ENCODE measurements around the gene AUTS2. TPM values are rescaled to one million over a fixed set of nuclear protein-coding genes. Genes with fewer than 3 reads are reported as not detected.

AUTS2 gene
- polyA plus RNA-seq, 6 donors from 2014 or later, result 8.8 to 28.0 (median 20.9) TPM

GRCh38 chr7:69657331-69657730 lies 59.1 kb downstream of the AUTS2 start:
- Mint-ChIP-seq H3K4me3 (no peak overlapping the region), H3K9me3 (no peaks in the 10 kb centered on the region), H3K4me1 (peaks cover 12 to 29% (median 14%) of the 10 kb centered on the region in 3 donors), H3K27ac (peak overlapping the region in 1 of 6 donors; percentile 76), H3K27me3 (no peaks in the 10 kb centered on the region), H3K36me3 (no peaks in the 10 kb centered on the region)
- ATAC-seq (ENCODE audit: low read depth in 2 of 2) (no peak), DNase-seq (no peak)

- Mint-ChIP-seq H3K4me3 (no peak overlapping the region), H3K36me3 (no peaks in the 10 kb centered on the region), H3K4me1 (peaks cover 12 to 28% (median 14%) of the 10 kb centered on the region in 3 donors), H3K27me3 (no peaks in the 10 kb centered on the region), H3K9me3 (no peaks in the 10 kb centered on the region), H3K27ac (peak overlapping the region in 1 of 6 donors; percentile 76)
- ATAC-seq (ENCODE audit: low read depth in 2 of 2), result no peak
- no peak for DNase-seq
Observed at GRCh38 chr7:69657985-69658384, 59.7 kb downstream of the AUTS2 start.

GRCh38 chr7:69659983-69660382 lies 61.7 kb downstream of the AUTS2 start:
- DNase-seq (no peak), ATAC-seq (ENCODE audit: low read depth in 2 of 2) (no peak)
- Mint-ChIP-seq H3K4me1 (peaks cover 12 to 22% (median 15%) of the 10 kb centered on the region in 3 donors), H3K4me3 (no peak overlapping the region), H3K27ac (peak overlapping the region in 1 of 6 donors; percentile 75), H3K36me3 (no peaks in the 10 kb centered on the region), H3K27me3 (no peaks in the 10 kb centered on the region), H3K9me3 (no peaks in the 10 kb centered on the region)

GRCh38 chr7:69661342-69661741 lies 63.1 kb downstream of the AUTS2 start:
- ATAC-seq (ENCODE audit: low read depth in 2 of 2) (no peak), DNase-seq (no peak)
- no peaks in the 10 kb centered on the region for H3K27me3 Mint-ChIP-seq
- H3K36me3 Mint-ChIP-seq, result no peaks in the 10 kb centered on the region
- H3K4me3 Mint-ChIP-seq, result no peak overlapping the region
- peak overlapping the region in 1 of 6 donors; percentile 92 for H3K27ac Mint-ChIP-seq
- no peaks in the 10 kb centered on the region for H3K9me3 Mint-ChIP-seq
- peaks cover 15 to 20% (median 15%) of the 10 kb centered on the region in 3 donors for H3K4me1 Mint-ChIP-seq

GRCh38 chr7:69663911-69664832 lies 65.9 kb downstream of the AUTS2 start:
- no peaks in the 10 kb centered on the region for H3K27me3 Mint-ChIP-seq
- no peaks in the 10 kb centered on the region for H3K36me3 Mint-ChIP-seq
- ATAC-seq (ENCODE audit: low read depth in 2 of 2) (peak; percentile 91 to 93), DNase-seq (peak; percentile 57)
- peak overlapping the region; percentile 8 to 89 (median 70) for H3K27ac Mint-ChIP-seq
- H3K9me3 Mint-ChIP-seq, result peaks cover 0 to 3% (median 0%) of the 10 kb centered on the region in 7 donors
- peak overlapping the region in 4 of 8 donors; percentile 9 to 42 (median 28) for H3K4me3 Mint-ChIP-seq
- H3K4me1 Mint-ChIP-seq, result peaks cover 20 to 23% (median 23%) of the 10 kb centered on the region in 3 donors

GRCh38 chr7:69665369-69665768 lies 67.1 kb downstream of the AUTS2 start:
- H3K27me3 Mint-ChIP-seq, result no peaks in the 10 kb centered on the region
- H3K9me3 Mint-ChIP-seq, result peaks cover 0 to 3% (median 0%) of the 10 kb centered on the region in 7 donors
- peak overlapping the region in 1 of 8 donors; percentile 2 for H3K4me3 Mint-ChIP-seq
- ATAC-seq (ENCODE audit: low read depth in 2 of 2) (no peak), DNase-seq (no peak)
- no peaks in the 10 kb centered on the region for H3K36me3 Mint-ChIP-seq
- peaks cover 20 to 23% (median 23%) of the 10 kb centered on the region in 3 donors for H3K4me1 Mint-ChIP-seq
- H3K27ac Mint-ChIP-seq, result peak overlapping the region; percentile 8 to 89 (median 70)

GRCh38 chr7:69668339-69668870 lies 70.1 kb downstream of the AUTS2 start:
- peaks cover 0 to 3% (median 0%) of the 10 kb centered on the region in 7 donors for H3K9me3 Mint-ChIP-seq
- H3K4me3 Mint-ChIP-seq, result no peak overlapping the region
- H3K36me3 Mint-ChIP-seq, result no peaks in the 10 kb centered on the region
- DNase-seq (peak; percentile 7), ATAC-seq (ENCODE audit: low read depth in 2 of 2) (peak; percentile 34 to 37)
- no peaks in the 10 kb centered on the region for H3K27me3 Mint-ChIP-seq
- peak overlapping the region in 5 of 6 donors; percentile 2 to 83 (median 49) for H3K27ac Mint-ChIP-seq
- H3K4me1 Mint-ChIP-seq, result peaks cover 20 to 23% (median 20%) of the 10 kb centered on the region in 3 donors

GRCh38 chr7:69670701-69671100 lies 72.4 kb downstream of the AUTS2 start:
- Mint-ChIP-seq H3K4me1 (peaks cover 3 to 7% (median 6%) of the 10 kb centered on the region in 3 donors), H3K27me3 (no peaks in the 10 kb centered on the region), H3K27ac (peak overlapping the region in 1 of 6 donors; percentile 39), H3K9me3 (peaks cover 0 to 3% (median 0%) of the 10 kb centered on the region in 7 donors), H3K4me3 (no peak overlapping the region), H3K36me3 (no peaks in the 10 kb centered on the region)
- DNase-seq, result no peak
- ATAC-seq (ENCODE audit: low read depth in 2 of 2), result no peak

- Mint-ChIP-seq H3K27ac (peak overlapping the region in 1 of 6 donors; percentile 38), H3K36me3 (no peaks in the 10 kb centered on the region), H3K4me1 (peaks cover 0 to 9% (median 2%) of the 10 kb centered on the region in 3 donors), H3K9me3 (no peaks in the 10 kb centered on the region), H3K4me3 (no peak overlapping the region), H3K27me3 (no peaks in the 10 kb centered on the region)
- no peak for ATAC-seq (ENCODE audit: low read depth in 2 of 2)
- DNase-seq, result no peak
Observed at GRCh38 chr7:69673074-69673473, 74.8 kb downstream of the AUTS2 start.

GRCh38 chr7:69674701-69675182 lies 76.5 kb downstream of the AUTS2 start:
- Mint-ChIP-seq H3K9me3 (no peaks in the 10 kb centered on the region), H3K4me1 (peaks cover 0 to 13% (median 4%) of the 10 kb centered on the region in 3 donors), H3K27ac (no peak overlapping the region), H3K27me3 (no peaks in the 10 kb centered on the region), H3K36me3 (no peaks in the 10 kb centered on the region), H3K4me3 (no peak overlapping the region)
- ATAC-seq (ENCODE audit: low read depth in 2 of 2) (no peak), DNase-seq (no peak)

- no peak for DNase-seq
- Mint-ChIP-seq H3K9me3 (no peaks in the 10 kb centered on the region), H3K27me3 (no peaks in the 10 kb centered on the region), H3K27ac (peak overlapping the region in 1 of 6 donors; percentile 7), H3K4me3 (no peak overlapping the region), H3K4me1 (peaks cover 0 to 17% (median 4%) of the 10 kb centered on the region in 3 donors), H3K36me3 (no peaks in the 10 kb centered on the region)
- no peak for ATAC-seq (ENCODE audit: low read depth in 2 of 2)
Observed at GRCh38 chr7:69676247-69676646, 78.0 kb downstream of the AUTS2 start.

GRCh38 chr7:69677054-69677852 lies 79.0 kb downstream of the AUTS2 start:
- Mint-ChIP-seq H3K27me3 (no peaks in the 10 kb centered on the region), H3K9me3 (no peaks in the 10 kb centered on the region), H3K4me1 (peaks cover 0 to 18% (median 4%) of the 10 kb centered on the region in 3 donors), H3K36me3 (no peaks in the 10 kb centered on the region), H3K27ac (peak overlapping the region in 1 of 6 donors; percentile 63), H3K4me3 (no peak overlapping the region)
- DNase-seq, result no peak
- peak in 1 of 2 donors; percentile 64 for ATAC-seq (ENCODE audit: low read depth in 2 of 2)

All from naive B cell (primary cell).